IgD-negative memory B cell (primary cell): ENCODE results near the gene TMTC2. TPM values are rescaled to one million over a fixed set of nuclear protein-coding genes. Genes with fewer than 3 reads are reported as not detected.

Experiments
- H3K27ac Mint-ChIP-seq, 3 donors: one replicate each; pipeline ENCODE4 v1.8.0; 2020 to 2022; ENCODE audit warnings: mild to moderate bottlenecking in 3 of 3, mixed read lengths in 3 of 3, moderate library complexity in 1 of 3
- H3K27me3 Mint-ChIP-seq: one replicate; pipeline ENCODE4 v1.8.0; 2021; ENCODE audit warnings: mixed read lengths
- H3K36me3 Mint-ChIP-seq: one replicate; pipeline ENCODE4 v1.8.0; 2020; ENCODE audit warnings: mild to moderate bottlenecking, mixed read lengths
- H3K4me1 Mint-ChIP-seq, 3 donors: one replicate each; pipeline ENCODE4 v1.8.0; 2020 to 2022; ENCODE audit warnings: mixed read lengths in 3 of 3, mild to moderate bottlenecking in 1 of 3
- H3K4me3 Mint-ChIP-seq, 4 donors: one replicate each; pipeline ENCODE4 v1.8.0; 2020 to 2022; ENCODE audit warnings: mild to moderate bottlenecking in 4 of 4, mixed read lengths in 4 of 4, moderate library complexity in 3 of 4
- H3K9me3 Mint-ChIP-seq, 3 donors: one replicate each; pipeline ENCODE4 v1.8.0; 2020 to 2021; ENCODE audit warnings: mixed read lengths in 3 of 3, mild to moderate bottlenecking in 1 of 3
- polyA plus RNA-seq: library from polyadenylated mRNA; unstranded; fragments of 300-500 nt; fragmentation: Illumina TruSeq; gene quantifications from one replicate; pipeline ENCODE4 v1.2.3, GENCODE V29; 2021

The TMTC2 gene
- polyA plus RNA-seq, 1 donor from 2014 or later, result not detected

- Mint-ChIP-seq H3K27ac (no peak overlapping the region), H3K27me3 (no peaks in the 10 kb centered on the region), H3K4me1 (no peaks in the 10 kb centered on the region), H3K4me3 (no peak overlapping the region), H3K9me3 (peaks cover 0 to 5% (median 0%) of the 10 kb centered on the region in 3 donors), H3K36me3 (no peaks in the 10 kb centered on the region)
Measured at GRCh38 chr12:83168751-83169150, 482.0 kb downstream of the TMTC2 start.

DNA sequence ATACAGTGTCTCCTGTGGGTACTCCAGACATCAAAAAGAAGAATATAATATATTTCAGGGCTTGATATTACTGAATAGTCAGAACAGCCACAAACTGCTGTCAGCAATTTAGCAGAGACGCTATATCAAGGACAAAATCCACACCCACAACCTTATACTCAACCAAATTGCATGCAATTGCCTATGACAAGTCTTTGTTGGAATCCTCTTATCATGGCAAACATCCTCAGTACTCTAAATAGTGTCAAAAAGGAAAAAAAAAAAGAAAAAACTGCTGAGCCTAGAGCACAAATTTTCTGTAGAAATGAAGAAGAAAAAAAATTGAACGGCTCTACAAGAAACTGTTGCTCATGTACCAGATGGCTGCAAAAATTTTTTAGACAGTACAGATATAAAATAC is 485.7 kb downstream of the TMTC2 start:
- no peaks in the 10 kb centered on the region for H3K27me3 Mint-ChIP-seq
- H3K9me3 Mint-ChIP-seq, result peaks cover 0 to 5% (median 2%) of the 10 kb centered on the region in 3 donors
- H3K36me3 Mint-ChIP-seq, result no peaks in the 10 kb centered on the region
- no peak overlapping the region for H3K4me3 Mint-ChIP-seq
- no peaks in the 10 kb centered on the region for H3K4me1 Mint-ChIP-seq
- no peak overlapping the region for H3K27ac Mint-ChIP-seq

- Mint-ChIP-seq H3K27ac (no peak overlapping the region), H3K36me3 (no peaks in the 10 kb centered on the region), H3K4me1 (no peaks in the 10 kb centered on the region), H3K27me3 (no peaks in the 10 kb centered on the region), H3K9me3 (peaks cover 0 to 5% (median 2%) of the 10 kb centered on the region in 3 donors), H3K4me3 (no peak overlapping the region)
Measured at GRCh38 chr12:83172866-83173649, 486.4 kb downstream of the TMTC2 start.

DNA sequence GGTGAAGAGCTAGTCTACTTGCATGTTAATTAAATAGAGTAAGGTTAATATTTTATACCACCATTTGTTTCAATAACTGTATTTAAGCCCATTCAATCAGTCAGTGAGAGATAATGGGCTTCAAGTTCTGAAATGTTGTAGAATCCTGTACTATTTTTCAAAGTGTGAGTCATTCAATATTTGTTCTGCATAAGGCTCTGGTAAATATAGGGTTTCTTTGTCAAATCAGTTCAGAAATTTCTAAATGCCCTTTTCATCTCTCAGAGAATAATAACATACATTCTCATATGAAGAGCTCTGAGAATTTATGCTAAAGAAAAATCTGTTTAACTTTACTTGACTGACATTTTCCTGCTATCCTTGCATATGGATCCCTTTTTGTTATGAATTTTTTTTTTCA is 493.3 kb downstream of the TMTC2 start:
- no peaks in the 10 kb centered on the region for H3K27me3 Mint-ChIP-seq
- no peaks in the 10 kb centered on the region for H3K36me3 Mint-ChIP-seq
- no peak overlapping the region for H3K4me3 Mint-ChIP-seq
- no peaks in the 10 kb centered on the region for H3K4me1 Mint-ChIP-seq
- H3K27ac Mint-ChIP-seq, result no peak overlapping the region
- peaks cover 0 to 2% (median 2%) of the 10 kb centered on the region in 3 donors for H3K9me3 Mint-ChIP-seq

- Mint-ChIP-seq H3K4me3 (no peak overlapping the region), H3K4me1 (no peaks in the 10 kb centered on the region), H3K27me3 (no peaks in the 10 kb centered on the region), H3K36me3 (no peaks in the 10 kb centered on the region), H3K9me3 (peaks cover 0 to 2% (median 0%) of the 10 kb centered on the region in 3 donors), H3K27ac (no peak overlapping the region)
Measured at GRCh38 chr12:83181074-83181473, 494.4 kb downstream of the TMTC2 start.

GRCh38 chr12:83183132-83183531 is 496.4 kb downstream of the TMTC2 start:
- H3K4me3 Mint-ChIP-seq, result no peak overlapping the region
- H3K36me3 Mint-ChIP-seq, result no peaks in the 10 kb centered on the region
- H3K27me3 Mint-ChIP-seq, result no peaks in the 10 kb centered on the region
- H3K4me1 Mint-ChIP-seq, result no peaks in the 10 kb centered on the region
- peaks cover 0 to 2% (median 0%) of the 10 kb centered on the region in 3 donors for H3K9me3 Mint-ChIP-seq
- no peak overlapping the region for H3K27ac Mint-ChIP-seq
